H9 (cell line): Measurements from ENCODE around the gene ZNF76. TPM values are rescaled to one million over a fixed set of nuclear protein-coding genes. Genes with fewer than 3 reads are reported as not detected.

ENCODE experiments used
- DNase-seq: peaks from one replicate; pipeline ENCODE4 v3.0.0-alpha.2; 2017
- H2AFZ ChIP-seq: one replicate; pipeline ENCODE4 v1.6.1; 2013; ENCODE audit warnings: mild to moderate bottlenecking, low read length, control low read depth, moderate library complexity
- H2AK5ac ChIP-seq: 2 replicates; pipeline ENCODE4 v1.6.1; 2013; ENCODE audit warnings: low read length, control low read depth, mixed read lengths; ENCODE audit not compliant: insufficient read length
- H2BK120ac ChIP-seq: one replicate; pipeline ENCODE4 v1.6.1; 2013; ENCODE audit warnings: low read depth, mild to moderate bottlenecking, low read length, control low read depth, inconsistent platforms; ENCODE audit not compliant: poor library complexity, severe bottlenecking
- H2BK12ac ChIP-seq: 2 replicates; pipeline ENCODE4 v1.6.1; 2013; ENCODE audit warnings: low read length, control low read depth, mixed read lengths, low read depth; ENCODE audit not compliant: insufficient read length
- H2BK15ac ChIP-seq: 2 replicates; pipeline ENCODE4 v1.6.1; 2013; ENCODE audit warnings: low read depth, low read length, control low read depth
- H2BK20ac ChIP-seq: one replicate; pipeline ENCODE4 v1.6.1; 2013; ENCODE audit warnings: low read depth, mild to moderate bottlenecking, low read length, control low read depth, inconsistent platforms; ENCODE audit not compliant: poor library complexity, severe bottlenecking
- H2BK5ac ChIP-seq: 2 replicates; pipeline ENCODE4 v1.6.1; 2013; ENCODE audit warnings: low read length, control low read depth, mixed read lengths; ENCODE audit not compliant: insufficient read length
- H3K14ac ChIP-seq: 2 replicates; pipeline ENCODE4 v1.6.1; 2013; ENCODE audit warnings: low read length, control low read depth; ENCODE audit not compliant: insufficient read depth
- H3K18ac ChIP-seq: 2 replicates; pipeline ENCODE4 v1.6.1; 2013; ENCODE audit warnings: low read depth, mild to moderate bottlenecking, mixed read lengths, low read length, control low read depth; ENCODE audit not compliant: insufficient read length
- H3K23ac ChIP-seq: 2 replicates; pipeline ENCODE4 v1.6.1; 2013; ENCODE audit warnings: low read length, control low read depth, mixed read lengths, low read depth; ENCODE audit not compliant: insufficient read length
- H3K23me2 ChIP-seq: 2 replicates; pipeline ENCODE4 v1.6.1; 2013; ENCODE audit warnings: low read depth, mild to moderate bottlenecking, mixed read lengths, low read length, control low read depth; ENCODE audit not compliant: insufficient read length, poor library complexity, severe bottlenecking
- H3K27ac ChIP-seq: 2 replicates; pipeline ENCODE4 v1.5.1; 2013; ENCODE audit warnings: low read length, control low read depth, mixed read lengths, low read depth; ENCODE audit not compliant: insufficient read length
- H3K27me3 ChIP-seq: 2 replicates; pipeline ENCODE4 v1.6.1; 2013; ENCODE audit warnings: low read length, control low read depth, inconsistent platforms; ENCODE audit not compliant: insufficient read depth
- H3K4ac ChIP-seq: 2 replicates; pipeline ENCODE4 v1.6.1; 2013; ENCODE audit warnings: low read depth, mild to moderate bottlenecking, control low read depth, inconsistent platforms, low read length, moderate library complexity
- H3K4me1 ChIP-seq: 2 replicates; pipeline ENCODE4 v1.6.1; 2013; ENCODE audit warnings: low read length, control low read depth, inconsistent platforms; ENCODE audit not compliant: insufficient read depth
- H3K4me2 ChIP-seq: 2 replicates; pipeline ENCODE4 v1.6.1; 2013; ENCODE audit warnings: low read length, control low read depth, mixed read lengths; ENCODE audit not compliant: insufficient read length, insufficient read depth
- H3K56ac ChIP-seq: 2 replicates; pipeline ENCODE4 v1.6.1; 2013; ENCODE audit warnings: low read depth, mild to moderate bottlenecking, mixed read lengths, low read length, control low read depth; ENCODE audit not compliant: insufficient read length
- H3K79me1 ChIP-seq: 2 replicates; pipeline ENCODE4 v1.6.1; 2013; ENCODE audit warnings: low read depth, mild to moderate bottlenecking, moderate library complexity, low read length, control low read depth, inconsistent platforms; ENCODE audit not compliant: insufficient read depth, poor library complexity, severe bottlenecking
- H3K79me2 ChIP-seq: 2 replicates; pipeline ENCODE4 v1.6.1; 2013; ENCODE audit warnings: low read length, control low read depth, inconsistent platforms; ENCODE audit not compliant: insufficient read depth
- H3K9ac ChIP-seq: 2 replicates; pipeline ENCODE4 v1.6.1; 2013; ENCODE audit warnings: low read length, control low read depth, mixed read lengths; ENCODE audit not compliant: insufficient read length; ENCODE audit errors: extremely low read depth
- H3K9me3 ChIP-seq: one replicate; pipeline ENCODE4 v1.6.1; 2013; ENCODE audit warnings: low read depth, low read length, inconsistent platforms; ENCODE audit not compliant: control insufficient read depth
- H3T11ph ChIP-seq: one replicate; pipeline ENCODE4 v1.6.1; 2013; ENCODE audit warnings: mild to moderate bottlenecking, low read length, control low read depth, inconsistent platforms
- H4K20me1 ChIP-seq: one replicate; pipeline ENCODE4 v1.6.1; 2013; ENCODE audit not compliant: control insufficient read depth, insufficient read length, insufficient read depth
- H4K5ac ChIP-seq: 2 replicates; pipeline ENCODE4 v1.6.1; 2013; ENCODE audit warnings: low read depth, mild to moderate bottlenecking, mixed read lengths, low read length, control low read depth; ENCODE audit not compliant: insufficient read length
- H4K8ac ChIP-seq: replicated peaks from 2 replicates; pipeline ENCODE4 v1.6.1; 2013; ENCODE audit warnings: low read length, control low read depth, mixed read lengths, low read depth; ENCODE audit not compliant: insufficient read length
- H4K91ac ChIP-seq: 2 replicates; pipeline ENCODE4 v1.6.1; 2013; ENCODE audit warnings: low read depth, mild to moderate bottlenecking, moderate library complexity, mixed read lengths, low read length, control low read depth; ENCODE audit not compliant: insufficient read length
- H3K27ac Mint-ChIP-seq, 3 experiments: 2 replicates in 2 of 3; 3 replicates in 1 of 3; pipeline ENCODE4 v1.8.0; 2020 to 2021; ENCODE audit warnings: mixed read lengths in 3 of 3, mild to moderate bottlenecking in 1 of 3, moderate library complexity in 1 of 3
- H3K27me3 Mint-ChIP-seq: 2 replicates; pipeline ENCODE4 v1.8.0; 2021; ENCODE audit warnings: low read depth, mild to moderate bottlenecking, moderate library complexity, mixed read lengths
- H3K36me3 Mint-ChIP-seq, 3 experiments: 2 replicates in 2 of 3; 3 replicates in 1 of 3; pipeline ENCODE4 v1.8.0; 2020 to 2021; ENCODE audit warnings: low read depth in 3 of 3, mixed read lengths in 3 of 3; ENCODE audit not compliant: insufficient read depth in 1 of 3
- H3K4me1 Mint-ChIP-seq, 2 experiments: 2 replicates each; pipeline ENCODE4 v1.8.0; 2020; ENCODE audit warnings: mixed read lengths in 2 of 2
- H3K4me3 Mint-ChIP-seq, 2 experiments: 2 replicates in 1 of 2; 3 replicates in 1 of 2; pipeline ENCODE4 v1.8.0; 2020 to 2021; ENCODE audit warnings: mild to moderate bottlenecking in 2 of 2, mixed read lengths in 2 of 2, moderate library complexity in 1 of 2
- H3K9me3 Mint-ChIP-seq, 2 experiments: 2 replicates in 1 of 2; 3 replicates in 1 of 2; pipeline ENCODE4 v1.8.0; 2020; ENCODE audit warnings: mild to moderate bottlenecking in 2 of 2, mixed read lengths in 2 of 2, moderate library complexity in 1 of 2
- WGBS: extraction: QIAGEN DNeasy Blood & Tissue Kit; methylation state at CpG from one replicate; pipeline ENCODE4 v1.1.7; 2013; ENCODE audit warnings: missing lambda C conversion rate, low lambda C conversion rate, mixed read lengths; ENCODE audit not compliant: insufficient read length; ENCODE audit errors: extremely low coverage; 5-methylcytosine and 5-hydroxymethylcytosine counted together
- total RNA-seq: library from RNA; stranded (reverse); gene quantifications from 2 replicates; pipeline ENCODE4 v1.2.1, GENCODE V29; 2021
- TF ChIP-seq, protein P1 (sequence below): fragments of 200-600 bp; sonication (generic); conservative IDR thresholded peaks from 3 replicates; pipeline ENCODE4 v1.8.0; 2021; ENCODE audit warnings: antibody characterized with exemption, mild to moderate bottlenecking

Gene ZNF76
- total RNA-seq, 1 experiment from 2014 or later: 21.1 TPM

DNA sequence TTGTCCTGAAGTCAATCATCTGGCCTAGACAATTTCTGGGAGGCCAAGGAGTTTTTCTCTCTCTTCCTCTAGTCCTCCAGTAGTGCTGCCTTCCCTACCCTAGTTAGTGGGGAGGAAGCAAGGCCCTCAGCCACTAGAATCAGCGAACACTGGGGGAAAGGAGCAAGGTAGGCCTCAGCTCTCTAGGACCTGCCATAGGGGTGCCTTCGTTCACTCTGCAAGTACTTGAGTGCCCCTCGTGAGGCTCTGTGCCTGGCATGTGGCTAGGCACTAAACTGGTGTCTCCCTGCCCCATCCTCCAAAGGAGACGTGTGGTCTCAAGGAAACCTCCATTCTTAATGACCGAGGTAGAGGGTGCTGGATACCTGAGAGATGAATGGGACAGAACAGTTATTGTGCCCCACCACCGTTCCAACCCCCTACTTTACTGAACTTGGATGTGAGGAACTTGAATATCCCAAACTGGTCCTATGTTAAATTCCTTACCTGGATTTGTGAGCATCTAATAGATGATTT lies 39.1 kb downstream of the ZNF76 start:
- Histone ChIP-seq H2BK120ac (no peak overlapping the region), H3K4ac (no peak overlapping the region), H3K18ac (no peak overlapping the region), H3K4me1 (peaks cover 2% of the 10 kb centered on the region; the same call in 1 of the 2 replicates), H3K9me3 (no peaks in the 10 kb centered on the region), H4K20me1 (no peaks in the 10 kb centered on the region), H3K27ac (no peak overlapping the region), H3K79me2 (no peaks in the 10 kb centered on the region), H3K14ac (no peak overlapping the region), H4K5ac (no peak overlapping the region), H4K91ac (no peak overlapping the region), H3T11ph (no peak overlapping the region), H3K23me2 (no peaks in the 10 kb centered on the region), H4K8ac (no peak overlapping the region), H2BK20ac (no peak overlapping the region), H2BK5ac (no peak overlapping the region), H3K9ac (no peak overlapping the region), H3K27me3 (no peaks in the 10 kb centered on the region), H3K4me2 (peak overlapping the region; percentile 5), H2BK12ac (no peak overlapping the region), H3K23ac (no peak overlapping the region), H2AFZ (no peak overlapping the region), H3K79me1 (no peaks in the 10 kb centered on the region), H2AK5ac (no peak overlapping the region), H2BK15ac (no peak overlapping the region), H3K56ac (no peak overlapping the region)
- TF ChIP-seq, protein P1, sequence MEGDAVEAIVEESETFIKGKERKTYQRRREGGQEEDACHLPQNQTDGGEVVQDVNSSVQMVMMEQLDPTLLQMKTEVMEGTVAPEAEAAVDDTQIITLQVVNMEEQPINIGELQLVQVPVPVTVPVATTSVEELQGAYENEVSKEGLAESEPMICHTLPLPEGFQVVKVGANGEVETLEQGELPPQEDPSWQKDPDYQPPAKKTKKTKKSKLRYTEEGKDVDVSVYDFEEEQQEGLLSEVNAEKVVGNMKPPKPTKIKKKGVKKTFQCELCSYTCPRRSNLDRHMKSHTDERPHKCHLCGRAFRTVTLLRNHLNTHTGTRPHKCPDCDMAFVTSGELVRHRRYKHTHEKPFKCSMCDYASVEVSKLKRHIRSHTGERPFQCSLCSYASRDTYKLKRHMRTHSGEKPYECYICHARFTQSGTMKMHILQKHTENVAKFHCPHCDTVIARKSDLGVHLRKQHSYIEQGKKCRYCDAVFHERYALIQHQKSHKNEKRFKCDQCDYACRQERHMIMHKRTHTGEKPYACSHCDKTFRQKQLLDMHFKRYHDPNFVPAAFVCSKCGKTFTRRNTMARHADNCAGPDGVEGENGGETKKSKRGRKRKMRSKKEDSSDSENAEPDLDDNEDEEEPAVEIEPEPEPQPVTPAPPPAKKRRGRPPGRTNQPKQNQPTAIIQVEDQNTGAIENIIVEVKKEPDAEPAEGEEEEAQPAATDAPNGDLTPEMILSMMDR: no peak
- Mint-ChIP-seq H3K27ac (0 out of 7 replicates have a peak overlapping the region, but pooled peaks of 1 of the 3 experiments have one; percentile 32), H3K4me1 (peaks cover 20 to 21% of the 10 kb centered on the region in 2 experiments), H3K9me3 (no peaks in the 10 kb centered on the region), H3K4me3 (peak overlapping the region in 1 of 2 experiments; percentile 42; a peak in 1 of 5 replicates), H3K27me3 (no peaks in the 10 kb centered on the region; the same call in 1 of the 2 replicates), H3K36me3 (peaks cover 0 to 19% (median 19%) of the 10 kb centered on the region in 3 experiments; a peak in 5 of 7 replicates)
- no peak for DNase-seq
- no CpG with 5 or more reads among the region's 6 CpGs for WGBS
